HepG2 (cell line): ENCODE measurements around the gene AJM1.

ENCODE experiments used
- POLR2A ChIP-seq, 2 experiments: IDR thresholded peaks; 2 replicates each; pipeline ENCODE4 v1.6.1; 2011; ENCODE audit warnings: low read depth in 2 of 2, low read length in 2 of 2, mild to moderate bottlenecking in 1 of 2, moderate library complexity in 1 of 2; ENCODE audit not compliant: insufficient read depth in 1 of 2
- SP1 ChIP-seq, 2 experiments: fragments of 450-650 bp in 1 of 2; sonication (generic) in 1 of 2; formaldehyde crosslinking in 1 of 2; IDR thresholded peaks; 2 replicates each; pipeline versions ENCODE4 v1.4.0 to v1.6.1; 2016 to 2020; ENCODE audit warnings: missing genetic modification reagents in 1 of 2
- ZBTB38 ChIP-seq: sonication (generic); formaldehyde crosslinking; IDR thresholded peaks from 2 replicates; pipeline ENCODE4 v1.5.1; 2020; ENCODE audit warnings: mild to moderate bottlenecking, missing genetic modification reagents
- ZFX ChIP-seq: sonication (generic); formaldehyde crosslinking; IDR thresholded peaks from 2 replicates; pipeline ENCODE4 v1.4.0; 2020; ENCODE audit warnings: mild to moderate bottlenecking, low read depth, missing genetic modification reagents, moderate library complexity
- TF ChIP-seq, protein P1 (sequence below): sonication (generic); formaldehyde crosslinking; IDR thresholded peaks from 2 replicates; pipeline ENCODE4 v1.5.0; 2020; ENCODE audit warnings: mild to moderate bottlenecking, missing genetic modification reagents, moderate library complexity
- TF ChIP-seq, protein P2 (sequence below): sonication (generic); formaldehyde crosslinking; IDR thresholded peaks from 2 replicates; pipeline ENCODE4 v1.4.0; 2020; ENCODE audit warnings: missing genetic modification reagents

DNA sequence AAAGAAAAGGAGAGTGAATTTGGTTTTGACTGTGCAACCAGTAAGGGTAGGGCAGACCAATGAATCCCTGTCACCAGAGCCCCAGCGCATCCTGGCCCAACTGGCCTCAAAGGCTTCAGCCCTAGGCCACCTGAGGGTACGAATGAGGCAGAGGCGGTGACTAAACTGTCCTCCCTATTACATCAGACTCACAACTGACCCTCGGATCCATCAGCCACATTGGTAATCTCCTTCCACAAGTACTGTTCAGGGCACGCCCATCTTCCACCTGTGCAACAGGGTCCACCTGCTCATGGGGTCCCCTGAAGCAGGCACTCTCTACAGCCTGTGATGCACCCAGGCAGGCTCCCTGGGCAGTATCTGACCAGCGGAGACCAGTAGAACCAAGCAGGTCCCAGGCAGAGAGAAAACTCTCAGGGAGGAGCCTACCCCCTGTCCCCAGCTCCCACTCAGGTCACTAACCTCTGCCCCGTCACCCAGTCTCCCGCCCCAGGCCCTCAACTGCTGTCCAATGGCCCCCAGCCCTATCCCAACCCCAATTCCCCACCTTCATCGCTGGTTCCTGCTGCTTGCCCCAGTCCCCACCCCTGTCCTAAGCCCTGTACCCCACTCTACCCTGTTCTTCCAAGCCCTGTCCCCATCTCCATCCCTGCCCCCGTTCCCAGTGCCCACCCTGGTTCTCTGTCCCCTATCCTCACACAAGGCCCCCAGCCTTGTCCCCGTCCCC, 22.9 kb downstream of the AJM1 start:
- TF ChIP-seq ZFX (CRISPR knock-in tag) (no peak), ZBTB38 (no peak), SP1 (IDR thresholded peaks at IDR 0.05) (no peak), SP1 (CRISPR knock-in tag; IDR thresholded peaks at IDR 0.05) (no peak), POLR2A (IDR thresholded peaks at IDR 0.05; ENCODE audit: insufficient read depth in 1 of 2, low read depth in 2 of 2, low read length in 2 of 2) (0 out of 4 replicates have a peak, but pooled peaks of 1 of the 2 experiments have one; percentile 18)
- TF ChIP-seq, protein P1, sequence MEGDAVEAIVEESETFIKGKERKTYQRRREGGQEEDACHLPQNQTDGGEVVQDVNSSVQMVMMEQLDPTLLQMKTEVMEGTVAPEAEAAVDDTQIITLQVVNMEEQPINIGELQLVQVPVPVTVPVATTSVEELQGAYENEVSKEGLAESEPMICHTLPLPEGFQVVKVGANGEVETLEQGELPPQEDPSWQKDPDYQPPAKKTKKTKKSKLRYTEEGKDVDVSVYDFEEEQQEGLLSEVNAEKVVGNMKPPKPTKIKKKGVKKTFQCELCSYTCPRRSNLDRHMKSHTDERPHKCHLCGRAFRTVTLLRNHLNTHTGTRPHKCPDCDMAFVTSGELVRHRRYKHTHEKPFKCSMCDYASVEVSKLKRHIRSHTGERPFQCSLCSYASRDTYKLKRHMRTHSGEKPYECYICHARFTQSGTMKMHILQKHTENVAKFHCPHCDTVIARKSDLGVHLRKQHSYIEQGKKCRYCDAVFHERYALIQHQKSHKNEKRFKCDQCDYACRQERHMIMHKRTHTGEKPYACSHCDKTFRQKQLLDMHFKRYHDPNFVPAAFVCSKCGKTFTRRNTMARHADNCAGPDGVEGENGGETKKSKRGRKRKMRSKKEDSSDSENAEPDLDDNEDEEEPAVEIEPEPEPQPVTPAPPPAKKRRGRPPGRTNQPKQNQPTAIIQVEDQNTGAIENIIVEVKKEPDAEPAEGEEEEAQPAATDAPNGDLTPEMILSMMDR = no peak
- TF ChIP-seq, protein P2, sequence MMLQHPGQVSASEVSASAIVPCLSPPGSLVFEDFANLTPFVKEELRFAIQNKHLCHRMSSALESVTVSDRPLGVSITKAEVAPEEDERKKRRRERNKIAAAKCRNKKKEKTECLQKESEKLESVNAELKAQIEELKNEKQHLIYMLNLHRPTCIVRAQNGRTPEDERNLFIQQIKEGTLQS (CRISPR knock-in tag) = no peak
